HCT116 (cell line): ENCODE measurements around the gene TMPRSS3. TPM values are rescaled to one million over a fixed set of nuclear protein-coding genes. Genes with fewer than 3 reads are reported as not detected.

Experiments
- ATAC-seq: fragments of 200-7000 bp; cut with Tn5 transposase; 2 replicates; pipeline ENCODE4 v1.9.1; 2020; ENCODE audit warnings: mild to moderate bottlenecking, moderate library complexity
- BruUV-seq: library from RNA; stranded (reverse); fragments of 400-500 nt; replicated peaks from 2 replicates; lab custom pipeline; 2021; lab: Mats Ljungman, UMichigan
- CTCF ChIA-PET: fragments of 300-600 bp; sonication (Branson Sonifier 250); formaldehyde crosslinking; loops from one replicate; lab custom pipeline; 2021; ENCODE audit warnings: antibody characterized with exemption; lab: Charles Lee
- POLR2A ChIA-PET: fragments of 300-600, 350-600 bp; sonication (Branson Sonifier 250); formaldehyde crosslinking; loops from one replicate; lab custom pipeline; 2021; ENCODE audit warnings: antibody characterized with exemption; lab: Charles Lee
- RAD21 ChIA-PET, 2 experiments: fragments of 300-600 bp; sonication (Branson Sonifier 250); formaldehyde crosslinking; loops; one replicate each; lab custom pipeline; 2023; ENCODE audit warnings: low total read pairs in 2 of 2; ENCODE audit not compliant: uncharacterized antibody in 2 of 2, unreplicated experiment in 2 of 2, low non-redundant PET in 1 of 2; lab: Charles Lee
- DNase-seq: peaks from one replicate; pipeline ENCODE4 v3.0.0-alpha.2; 2010; ENCODE audit warnings: low read depth, low spot score
- H2AFZ ChIP-seq: fragments of 200-600 bp; shearing (Covaris generic), sonication (generic); 2 replicates; pipeline ENCODE4 v1.6.1; 2017; ENCODE audit warnings: low read depth, mixed run types, mixed read lengths, antibody characterized with exemption, low read length; ENCODE audit not compliant: poor library complexity, severe bottlenecking
- H3K27ac ChIP-seq: 2 replicates; pipeline ENCODE4 v1.5.1; 2012; ENCODE audit warnings: low read depth, low read length
- H3K27me3 ChIP-seq: fragments of 200-600 bp; sonication (generic); 2 replicates; pipeline ENCODE4 v1.6.1; 2016; ENCODE audit warnings: mixed run types, low read length, mixed read lengths; ENCODE audit not compliant: insufficient read depth
- H3K36me3 ChIP-seq, 2 experiments: fragments of 200-500 bp in 1 of 2; fragments of 200-600 bp in 1 of 2; sonication (Bioruptor generic) in 1 of 2; sonication (generic) in 1 of 2; 2 replicates each; pipeline versions ENCODE4 v1.5.1 to v1.6.1; 2014 to 2016; ENCODE audit warnings: low read length in 2 of 2, inconsistent platforms in 1 of 2, mixed read lengths in 1 of 2, mixed run types in 1 of 2; ENCODE audit not compliant: insufficient read depth in 2 of 2, control insufficient read depth in 1 of 2
- H3K4me1 ChIP-seq, 2 experiments: fragments of 200-600 bp in 1 of 2; sonication (generic) in 1 of 2; 2 replicates each; pipeline versions ENCODE4 v1.5.1 to v1.6.1; 2012 to 2017; ENCODE audit warnings: low read length in 2 of 2, inconsistent platforms in 1 of 2, mild to moderate bottlenecking in 1 of 2, mixed read lengths in 1 of 2, mixed run types in 1 of 2, moderate library complexity in 1 of 2; ENCODE audit not compliant: insufficient read depth in 2 of 2, control insufficient read depth in 1 of 2
- H3K4me2 ChIP-seq: fragments of 200-600 bp; sonication (generic); 2 replicates; pipeline ENCODE4 v1.6.1; 2017; ENCODE audit warnings: mixed run types, low read length, mixed read lengths
- H3K4me3 ChIP-seq, 2 experiments: fragments of 200-600 bp in 1 of 2; sonication (generic) in 1 of 2; replicated peaks in 1 of 2; 2 replicates each; pipeline ENCODE4 v1.5.1; 2011 to 2016; ENCODE audit warnings: low read length in 2 of 2, control low read depth in 1 of 2, low read depth in 1 of 2, mild to moderate bottlenecking in 1 of 2, mixed read lengths in 1 of 2, mixed run types in 1 of 2
- H3K79me2 ChIP-seq: fragments of 200-600 bp; sonication (generic); 2 replicates; pipeline ENCODE4 v1.6.1; 2017; ENCODE audit warnings: mild to moderate bottlenecking, mixed run types, low read length, moderate library complexity, mixed read lengths; ENCODE audit not compliant: insufficient read depth
- H3K9ac ChIP-seq: fragments of 200-600 bp; sonication (generic); 2 replicates; pipeline ENCODE4 v1.6.1; 2016; ENCODE audit warnings: low read length, mixed read lengths
- H3K9me2 ChIP-seq: fragments of 200-600 bp; sonication (generic), shearing (Covaris generic); 2 replicates; pipeline ENCODE4 v1.6.1; 2017; ENCODE audit warnings: mixed run types, mild to moderate bottlenecking, moderate library complexity; ENCODE audit not compliant: insufficient read depth
- H3K9me3 ChIP-seq, 2 experiments: fragments of 200-500 bp in 1 of 2; fragments of 200-600 bp in 1 of 2; sonication (Bioruptor generic) in 1 of 2; sonication (generic) in 1 of 2; 2 replicates each; pipeline ENCODE4 v1.6.1; 2014 to 2017; ENCODE audit warnings: low read length in 2 of 2, mixed read lengths in 2 of 2, inconsistent platforms in 1 of 2, low read depth in 1 of 2, mild to moderate bottlenecking in 1 of 2, mixed run types in 1 of 2, moderate library complexity in 1 of 2; ENCODE audit not compliant: control insufficient read depth in 1 of 2, insufficient read depth in 1 of 2
- H4K20me1 ChIP-seq: fragments of 200-600 bp; sonication (generic), shearing (Covaris generic); 2 replicates; pipeline ENCODE4 v1.6.1; 2017; ENCODE audit warnings: mixed run types, mild to moderate bottlenecking, moderate library complexity; ENCODE audit not compliant: insufficient read depth
- CBX3 ChIP-seq: IDR thresholded peaks from 2 replicates; pipeline ENCODE4 v1.6.1; 2012; ENCODE audit warnings: low read depth
- EGR1 ChIP-seq: IDR thresholded peaks from 2 replicates; pipeline ENCODE4 v1.6.1; 2012; ENCODE audit warnings: low read depth
- ELF1 ChIP-seq: IDR thresholded peaks from 2 replicates; pipeline ENCODE4 v1.6.1; 2012; ENCODE audit warnings: low read depth, borderline replicate concordance
- EZH2 ChIP-seq: fragments of 200-600 bp; sonication (generic); IDR thresholded peaks from 2 replicates; pipeline ENCODE4 v1.6.1; 2017; ENCODE audit warnings: antibody characterized with exemption, mixed run types
- POLR2A ChIP-seq: IDR thresholded peaks from 2 replicates; pipeline ENCODE4 v1.7.0; 2011; ENCODE audit warnings: borderline replicate concordance; ENCODE audit not compliant: insufficient read depth, insufficient read length; ENCODE audit errors: extremely low read depth
- SIN3A ChIP-seq: IDR thresholded peaks from 2 replicates; pipeline ENCODE4 v1.6.1; 2012; ENCODE audit warnings: low read depth
- SP1 ChIP-seq: IDR thresholded peaks from 2 replicates; pipeline ENCODE4 v1.6.1; 2012; ENCODE audit warnings: low read depth
- TCF7L2 ChIP-seq: IDR thresholded peaks from 2 replicates; pipeline ENCODE4 v1.7.0; 2011; ENCODE audit warnings: borderline replicate concordance, inconsistent platforms; ENCODE audit not compliant: insufficient read depth, insufficient read length; ENCODE audit errors: extremely low read depth
- ZBTB33 ChIP-seq: IDR thresholded peaks from 2 replicates; pipeline ENCODE4 v1.6.1; 2011; ENCODE audit warnings: mild to moderate bottlenecking, low read length, moderate library complexity; ENCODE audit not compliant: insufficient replicate concordance; ENCODE audit errors: extremely low read depth
- ZNF274 ChIP-seq: fragments of 200-500 bp; sonication (Bioruptor generic); IDR thresholded peaks from 2 replicates; pipeline ENCODE4 v1.6.1; 2014; ENCODE audit warnings: mild to moderate bottlenecking, low read depth, low read length, inconsistent platforms
- intact Hi-C: fragments of 100-400 bp; cut with micrococcal nuclease; formaldehyde crosslinking; loops from 2 replicates; pipeline ENCODE4 v1.10.0; 2022
- total RNA-seq: library from RNA; stranded (reverse); gene quantifications from one replicate; pipeline ENCODE4 v1.2.1, GENCODE V29; 2021; ENCODE audit not compliant: unreplicated experiment
- TF ChIP-seq, protein P1 (sequence below): IDR thresholded peaks from 2 replicates; pipeline ENCODE4 v1.6.1; 2012; ENCODE audit warnings: low read depth
- TF ChIP-seq, protein P2 (sequence below): IDR thresholded peaks from 2 replicates; pipeline ENCODE4 v1.6.1; 2012

Gene TMPRSS3
- total RNA-seq, 1 experiment from 2014 or later = not detected

DNA sequence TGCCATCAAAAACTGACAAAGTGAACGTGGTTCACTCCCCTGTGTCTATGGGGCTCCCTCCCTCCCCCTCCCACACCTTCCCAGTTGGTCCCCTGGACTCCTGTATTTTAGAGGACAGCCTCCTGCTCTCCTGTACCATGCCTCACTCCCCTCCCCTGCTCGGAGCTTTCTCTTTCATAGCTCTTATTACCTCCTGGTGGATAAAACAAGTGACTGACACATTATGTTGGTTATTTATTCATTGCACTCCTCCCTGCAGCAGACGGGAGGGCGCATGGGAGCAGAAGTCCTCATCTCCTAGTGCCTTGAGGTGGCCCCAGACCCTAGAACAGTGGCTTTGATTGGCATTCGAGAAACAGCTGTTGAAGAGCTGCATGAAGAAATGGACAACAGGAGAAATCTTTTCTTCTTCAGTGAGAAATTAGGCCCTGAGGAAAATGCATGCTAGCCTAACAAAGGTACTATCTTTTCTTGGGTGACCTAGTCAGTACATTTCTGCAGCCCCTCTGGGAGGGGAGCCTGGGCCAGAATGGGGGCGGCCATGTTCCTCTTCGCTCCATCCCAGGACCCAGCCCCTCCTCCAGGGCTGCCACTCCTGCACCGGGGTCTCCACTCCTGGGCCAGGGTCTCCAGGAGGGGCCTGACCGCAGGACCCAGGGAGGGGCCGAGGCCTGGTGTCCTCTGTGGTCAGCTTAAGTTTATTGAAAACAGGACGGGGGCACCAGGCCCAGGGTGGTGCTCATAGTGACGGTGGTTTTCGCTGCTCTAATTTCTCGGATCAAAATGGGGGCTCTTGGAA lies 28.3 kb downstream of the TMPRSS3 start:
- TF ChIP-seq POLR2A (no peak), ELF1 (no peak), ZNF274 (no peak), EGR1 (no peak), SP1 (no peak), SIN3A (no peak), ZBTB33 (no peak), CBX3 (no peak), EZH2 (no peak), TCF7L2 (no peak)
- TF ChIP-seq, protein P1, sequence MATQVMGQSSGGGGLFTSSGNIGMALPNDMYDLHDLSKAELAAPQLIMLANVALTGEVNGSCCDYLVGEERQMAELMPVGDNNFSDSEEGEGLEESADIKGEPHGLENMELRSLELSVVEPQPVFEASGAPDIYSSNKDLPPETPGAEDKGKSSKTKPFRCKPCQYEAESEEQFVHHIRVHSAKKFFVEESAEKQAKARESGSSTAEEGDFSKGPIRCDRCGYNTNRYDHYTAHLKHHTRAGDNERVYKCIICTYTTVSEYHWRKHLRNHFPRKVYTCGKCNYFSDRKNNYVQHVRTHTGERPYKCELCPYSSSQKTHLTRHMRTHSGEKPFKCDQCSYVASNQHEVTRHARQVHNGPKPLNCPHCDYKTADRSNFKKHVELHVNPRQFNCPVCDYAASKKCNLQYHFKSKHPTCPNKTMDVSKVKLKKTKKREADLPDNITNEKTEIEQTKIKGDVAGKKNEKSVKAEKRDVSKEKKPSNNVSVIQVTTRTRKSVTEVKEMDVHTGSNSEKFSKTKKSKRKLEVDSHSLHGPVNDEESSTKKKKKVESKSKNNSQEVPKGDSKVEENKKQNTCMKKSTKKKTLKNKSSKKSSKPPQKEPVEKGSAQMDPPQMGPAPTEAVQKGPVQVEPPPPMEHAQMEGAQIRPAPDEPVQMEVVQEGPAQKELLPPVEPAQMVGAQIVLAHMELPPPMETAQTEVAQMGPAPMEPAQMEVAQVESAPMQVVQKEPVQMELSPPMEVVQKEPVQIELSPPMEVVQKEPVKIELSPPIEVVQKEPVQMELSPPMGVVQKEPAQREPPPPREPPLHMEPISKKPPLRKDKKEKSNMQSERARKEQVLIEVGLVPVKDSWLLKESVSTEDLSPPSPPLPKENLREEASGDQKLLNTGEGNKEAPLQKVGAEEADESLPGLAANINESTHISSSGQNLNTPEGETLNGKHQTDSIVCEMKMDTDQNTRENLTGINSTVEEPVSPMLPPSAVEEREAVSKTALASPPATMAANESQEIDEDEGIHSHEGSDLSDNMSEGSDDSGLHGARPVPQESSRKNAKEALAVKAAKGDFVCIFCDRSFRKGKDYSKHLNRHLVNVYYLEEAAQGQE = no peak
- TF ChIP-seq, protein P2, sequence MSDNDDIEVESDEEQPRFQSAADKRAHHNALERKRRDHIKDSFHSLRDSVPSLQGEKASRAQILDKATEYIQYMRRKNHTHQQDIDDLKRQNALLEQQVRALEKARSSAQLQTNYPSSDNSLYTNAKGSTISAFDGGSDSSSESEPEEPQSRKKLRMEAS = no peak
- ATAC-seq (peak; percentile 42; the same call in 1 of the 2 replicates), DNase-seq (no peak)
- H3K4me2 ChIP-seq = no peak overlapping the region
- H3K27me3 ChIP-seq = no peaks in the 10 kb centered on the region
- no peak overlapping the region for H3K4me3 ChIP-seq
- H3K36me3 ChIP-seq = no peaks in the 10 kb centered on the region
- no peaks in the 10 kb centered on the region for H3K4me1 ChIP-seq
- RAD21 ChIA-PET = no interaction called here
- no peaks in the 10 kb centered on the region for H4K20me1 ChIP-seq
- POLR2A ChIA-PET = no interaction called here
- CTCF ChIA-PET = interaction anchor here (2.5 kb wide), 1 partner anchor 14 kb away, joined by 9 read pairs; no protein-coding TSS in a partner anchor
- intact Hi-C loops = no loop called here
- no peak overlapping the region for H3K9ac ChIP-seq
- H3K9me3 ChIP-seq = no peaks in the 10 kb centered on the region
- H3K27ac ChIP-seq = no peak overlapping the region
- no peak overlapping the region for H2AFZ ChIP-seq
- H3K79me2 ChIP-seq = no peaks in the 10 kb centered on the region
- no peaks in the 10 kb centered on the region for H3K9me2 ChIP-seq
- no TSS peak for BruUV-seq
